ENCODE results near the gene XRCC1. TPM values are rescaled to one million over a fixed set of nuclear protein-coding genes. Genes with fewer than 3 reads are reported as not detected.

Gene XRCC1
- total and polyA plus RNA-seq, 9 of the 15 experiments (the other 6 are each of a cell fraction or from before 2014, with no cell fraction given), result 1.5 to 36.9 (median 24.9) TPM

DNA sequence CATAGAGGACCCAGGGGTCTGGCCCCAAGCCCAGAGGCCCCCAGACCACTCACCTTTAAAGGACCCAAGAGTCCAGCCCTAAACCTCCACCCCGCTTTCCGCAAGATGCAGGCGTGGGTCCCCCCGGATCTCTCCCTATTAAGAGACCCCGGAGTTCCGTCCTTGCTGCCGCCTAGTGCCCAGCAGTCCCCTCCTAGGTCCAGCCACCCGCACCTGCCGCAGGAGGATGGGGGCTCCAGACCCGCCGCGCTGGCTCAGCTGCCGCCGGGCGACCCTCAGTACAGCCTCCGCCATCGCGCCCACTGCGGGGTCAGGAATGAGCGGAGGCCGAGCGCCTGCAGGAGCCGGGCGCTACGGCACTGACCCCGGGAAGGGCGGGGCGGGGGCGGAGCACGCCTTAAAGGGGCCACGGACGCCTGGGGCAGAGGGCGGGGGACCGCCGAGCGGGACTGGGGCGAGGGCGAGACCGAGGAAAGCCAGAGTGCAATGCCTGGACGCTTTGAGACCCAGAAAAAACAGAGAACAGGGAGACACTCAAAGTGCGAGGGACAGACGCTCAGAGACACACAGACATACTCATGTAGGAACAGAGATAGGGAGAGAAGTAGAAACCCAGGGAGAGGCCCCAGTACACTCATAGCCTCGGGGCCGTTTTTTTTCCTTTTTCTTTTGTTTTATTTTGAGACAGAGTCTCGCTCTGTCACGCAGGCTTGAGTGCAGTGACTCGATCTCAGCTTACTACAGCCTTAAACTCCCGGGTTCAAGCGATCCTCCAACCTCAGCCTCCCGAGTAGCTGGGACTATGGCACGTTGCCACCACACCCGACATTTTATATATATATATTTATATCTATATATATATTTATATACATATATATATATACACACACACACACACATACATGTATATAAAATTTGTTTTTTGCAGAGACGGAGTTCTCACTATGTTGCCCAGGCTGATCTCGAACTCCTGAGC, 48.2 kb downstream of the XRCC1 start, which contains the start of gene ETHE1 (continued):
- TF ChIP-seq, protein P1, sequence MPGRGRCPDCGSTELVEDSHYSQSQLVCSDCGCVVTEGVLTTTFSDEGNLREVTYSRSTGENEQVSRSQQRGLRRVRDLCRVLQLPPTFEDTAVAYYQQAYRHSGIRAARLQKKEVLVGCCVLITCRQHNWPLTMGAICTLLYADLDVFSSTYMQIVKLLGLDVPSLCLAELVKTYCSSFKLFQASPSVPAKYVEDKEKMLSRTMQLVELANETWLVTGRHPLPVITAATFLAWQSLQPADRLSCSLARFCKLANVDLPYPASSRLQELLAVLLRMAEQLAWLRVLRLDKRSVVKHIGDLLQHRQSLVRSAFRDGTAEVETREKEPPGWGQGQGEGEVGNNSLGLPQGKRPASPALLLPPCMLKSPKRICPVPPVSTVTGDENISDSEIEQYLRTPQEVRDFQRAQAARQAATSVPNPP (IDR thresholded peaks at IDR 0.05; ENCODE audit: borderline replicate concordance, insufficient read depth, insufficient read length), result no peak
- TF ChIP-seq ZNF589 (CRISPR knock-in tag; IDR thresholded peaks at IDR 0.05; ENCODE audit: low read depth) (no peak), U2AF2 (optimal IDR thresholded peaks at IDR 0.05; ENCODE audit: low read depth, low read length) (no peak), HMGN3 (IDR thresholded peaks at IDR 0.05; ENCODE audit: borderline replicate concordance, extremely low read depth, insufficient read length, low read depth, low read length) (peak; percentile 55), RHOXF2B (CRISPR knock-in tag; conservative IDR thresholded peaks at IDR 0.05) (no peak), SIX5 (IDR thresholded peaks at IDR 0.05; ENCODE audit: borderline replicate concordance in 1 of 2, insufficient read depth in 1 of 2, low read depth in 1 of 2, low read length in 2 of 2) (no peak), ZNF668 (CRISPR knock-in tag; IDR thresholded peaks at IDR 0.05) (no peak), TBP (optimal IDR thresholded peaks at IDR 0.05; ENCODE audit: low read depth, low read length) (no peak)
- TF ChIP-seq, protein P2, sequence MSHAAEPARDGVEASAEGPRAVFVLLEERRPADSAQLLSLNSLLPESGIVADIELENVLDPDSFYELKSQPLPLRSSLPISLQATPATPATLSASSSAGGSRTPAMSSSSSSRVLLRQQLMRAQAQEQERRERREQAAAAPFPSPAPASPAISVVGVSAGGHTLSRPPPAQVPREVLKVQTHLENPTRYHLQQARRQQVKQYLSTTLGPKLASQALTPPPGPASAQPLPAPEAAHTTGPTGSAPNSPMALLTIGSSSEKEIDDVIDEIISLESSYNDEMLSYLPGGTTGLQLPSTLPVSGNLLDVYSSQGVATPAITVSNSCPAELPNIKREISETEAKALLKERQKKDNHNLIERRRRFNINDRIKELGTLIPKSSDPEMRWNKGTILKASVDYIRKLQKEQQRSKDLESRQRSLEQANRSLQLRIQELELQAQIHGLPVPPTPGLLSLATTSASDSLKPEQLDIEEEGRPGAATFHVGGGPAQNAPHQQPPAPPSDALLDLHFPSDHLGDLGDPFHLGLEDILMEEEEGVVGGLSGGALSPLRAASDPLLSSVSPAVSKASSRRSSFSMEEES (CRISPR knock-in tag; IDR thresholded peaks at IDR 0.05), result no peak
- TF ChIP-seq, protein P3, sequence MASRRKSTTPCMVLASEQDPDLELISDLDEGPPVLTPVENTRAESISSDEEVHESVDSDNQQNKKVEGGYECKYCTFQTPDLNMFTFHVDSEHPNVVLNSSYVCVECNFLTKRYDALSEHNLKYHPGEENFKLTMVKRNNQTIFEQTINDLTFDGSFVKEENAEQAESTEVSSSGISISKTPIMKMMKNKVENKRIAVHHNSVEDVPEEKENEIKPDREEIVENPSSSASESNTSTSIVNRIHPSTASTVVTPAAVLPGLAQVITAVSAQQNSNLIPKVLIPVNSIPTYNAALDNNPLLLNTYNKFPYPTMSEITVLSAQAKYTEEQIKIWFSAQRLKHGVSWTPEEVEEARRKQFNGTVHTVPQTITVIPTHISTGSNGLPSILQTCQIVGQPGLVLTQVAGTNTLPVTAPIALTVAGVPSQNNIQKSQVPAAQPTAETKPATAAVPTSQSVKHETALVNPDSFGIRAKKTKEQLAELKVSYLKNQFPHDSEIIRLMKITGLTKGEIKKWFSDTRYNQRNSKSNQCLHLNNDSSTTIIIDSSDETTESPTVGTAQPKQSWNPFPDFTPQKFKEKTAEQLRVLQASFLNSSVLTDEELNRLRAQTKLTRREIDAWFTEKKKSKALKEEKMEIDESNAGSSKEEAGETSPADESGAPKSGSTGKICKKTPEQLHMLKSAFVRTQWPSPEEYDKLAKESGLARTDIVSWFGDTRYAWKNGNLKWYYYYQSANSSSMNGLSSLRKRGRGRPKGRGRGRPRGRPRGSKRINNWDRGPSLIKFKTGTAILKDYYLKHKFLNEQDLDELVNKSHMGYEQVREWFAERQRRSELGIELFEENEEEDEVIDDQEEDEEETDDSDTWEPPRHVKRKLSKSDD (conservative IDR thresholded peaks at IDR 0.05; ENCODE audit: low read length), result no peak
- TF ChIP-seq, protein P4, sequence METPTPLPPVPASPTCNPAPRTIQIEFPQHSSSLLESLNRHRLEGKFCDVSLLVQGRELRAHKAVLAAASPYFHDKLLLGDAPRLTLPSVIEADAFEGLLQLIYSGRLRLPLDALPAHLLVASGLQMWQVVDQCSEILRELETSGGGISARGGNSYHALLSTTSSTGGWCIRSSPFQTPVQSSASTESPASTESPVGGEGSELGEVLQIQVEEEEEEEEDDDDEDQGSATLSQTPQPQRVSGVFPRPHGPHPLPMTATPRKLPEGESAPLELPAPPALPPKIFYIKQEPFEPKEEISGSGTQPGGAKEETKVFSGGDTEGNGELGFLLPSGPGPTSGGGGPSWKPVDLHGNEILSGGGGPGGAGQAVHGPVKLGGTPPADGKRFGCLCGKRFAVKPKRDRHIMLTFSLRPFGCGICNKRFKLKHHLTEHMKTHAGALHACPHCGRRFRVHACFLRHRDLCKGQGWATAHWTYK (CRISPR knock-in tag; IDR thresholded peaks at IDR 0.05), result 0 out of 2 replicates have a peak, but pooled peaks have one; percentile 58
- TF ChIP-seq, protein P5, sequence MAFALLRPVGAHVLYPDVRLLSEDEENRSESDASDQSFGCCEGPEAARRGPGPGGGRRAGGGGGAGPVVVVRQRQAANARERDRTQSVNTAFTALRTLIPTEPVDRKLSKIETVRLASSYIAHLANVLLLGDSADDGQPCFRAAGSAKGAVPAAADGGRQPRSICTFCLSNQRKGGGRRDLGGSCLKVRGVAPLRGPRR (CRISPR knock-in tag; IDR thresholded peaks at IDR 0.05), result no peak
- TF ChIP-seq, protein P6, sequence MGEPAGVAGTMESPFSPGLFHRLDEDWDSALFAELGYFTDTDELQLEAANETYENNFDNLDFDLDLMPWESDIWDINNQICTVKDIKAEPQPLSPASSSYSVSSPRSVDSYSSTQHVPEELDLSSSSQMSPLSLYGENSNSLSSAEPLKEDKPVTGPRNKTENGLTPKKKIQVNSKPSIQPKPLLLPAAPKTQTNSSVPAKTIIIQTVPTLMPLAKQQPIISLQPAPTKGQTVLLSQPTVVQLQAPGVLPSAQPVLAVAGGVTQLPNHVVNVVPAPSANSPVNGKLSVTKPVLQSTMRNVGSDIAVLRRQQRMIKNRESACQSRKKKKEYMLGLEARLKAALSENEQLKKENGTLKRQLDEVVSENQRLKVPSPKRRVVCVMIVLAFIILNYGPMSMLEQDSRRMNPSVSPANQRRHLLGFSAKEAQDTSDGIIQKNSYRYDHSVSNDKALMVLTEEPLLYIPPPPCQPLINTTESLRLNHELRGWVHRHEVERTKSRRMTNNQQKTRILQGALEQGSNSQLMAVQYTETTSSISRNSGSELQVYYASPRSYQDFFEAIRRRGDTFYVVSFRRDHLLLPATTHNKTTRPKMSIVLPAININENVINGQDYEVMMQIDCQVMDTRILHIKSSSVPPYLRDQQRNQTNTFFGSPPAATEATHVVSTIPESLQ (CRISPR knock-in tag; IDR thresholded peaks at IDR 0.05), result no peak
- TF ChIP-seq, protein P7, sequence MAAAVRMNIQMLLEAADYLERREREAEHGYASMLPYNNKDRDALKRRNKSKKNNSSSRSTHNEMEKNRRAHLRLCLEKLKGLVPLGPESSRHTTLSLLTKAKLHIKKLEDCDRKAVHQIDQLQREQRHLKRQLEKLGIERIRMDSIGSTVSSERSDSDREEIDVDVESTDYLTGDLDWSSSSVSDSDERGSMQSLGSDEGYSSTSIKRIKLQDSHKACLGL (CRISPR knock-in tag; IDR thresholded peaks at IDR 0.05; ENCODE audit: borderline replicate concordance, poor library complexity, severe bottlenecking), result no peak
